GM12878 (cell line): ENCODE measurements around the gene GORASP2.

ENCODE experiments used
- BHLHE40 ChIP-seq, 2 experiments: fragments of 450-650 bp in 1 of 2; IDR thresholded peaks; 2 replicates each; pipeline ENCODE4 v1.6.1; 2011 to 2017; ENCODE audit warnings: low read depth in 2 of 2, borderline replicate concordance in 1 of 2, improper control_type of control experiment in 1 of 2, low read length in 1 of 2, mild to moderate bottlenecking in 1 of 2
- CBX5 ChIP-seq: sonication (generic); IDR thresholded peaks from 2 replicates; pipeline ENCODE4 v1.6.1; 2016; ENCODE audit warnings: low read depth, moderate library complexity, mild to moderate bottlenecking, inconsistent platforms
- CEBPZ ChIP-seq: fragments of 150-350 bp; IDR thresholded peaks from 2 replicates; pipeline ENCODE4 v1.6.1; 2016; ENCODE audit warnings: low read depth, low read length
- CTCF ChIP-seq, 3 experiments: IDR thresholded peaks in 2 of 3; conservative IDR thresholded peaks in 1 of 3; 2 replicates each; pipeline ENCODE4 v1.5.1; 2011; ENCODE audit warnings: low read depth in 3 of 3, low read length in 3 of 3, mild to moderate bottlenecking in 3 of 3, control low read depth in 2 of 3, moderate library complexity in 2 of 3, inconsistent platforms in 1 of 3, mixed read lengths in 1 of 3; ENCODE audit not compliant: control insufficient read depth in 2 of 3, insufficient read depth in 1 of 3; ENCODE audit errors: extremely low read depth in 1 of 3
- E2F4 ChIP-seq: IDR thresholded peaks from 2 replicates; pipeline ENCODE4 v1.6.1; 2012; ENCODE audit warnings: low read depth, low read length, improper control_type of control experiment
- EGR1 ChIP-seq, 2 experiments: IDR thresholded peaks; 1 replicate in 1 of 2; 2 replicates in 1 of 2; pipeline ENCODE4 v1.6.1; 2011 to 2012; ENCODE audit warnings: low read depth in 2 of 2, low read length in 2 of 2, borderline replicate concordance in 1 of 2, mild to moderate bottlenecking in 1 of 2, moderate library complexity in 1 of 2
- ELK1 ChIP-seq: IDR thresholded peaks from 2 replicates; pipeline ENCODE4 v1.6.1; 2012; ENCODE audit warnings: low read depth, low read length, improper control_type of control experiment
- ESRRA ChIP-seq: IDR thresholded peaks from 2 replicates; pipeline ENCODE4 v1.6.1; 2012; ENCODE audit warnings: mild to moderate bottlenecking, low read length, improper control_type of control experiment
- EZH2 ChIP-seq: IDR thresholded peaks from 2 replicates; pipeline ENCODE4 v1.6.1; 2012; ENCODE audit warnings: low read depth, mild to moderate bottlenecking, control low read depth, inconsistent platforms, low read length, borderline replicate concordance; ENCODE audit not compliant: control insufficient read depth
- FOXM1 ChIP-seq: IDR thresholded peaks from 2 replicates; pipeline ENCODE4 v1.6.1; 2012; ENCODE audit warnings: low read depth, mild to moderate bottlenecking, inconsistent platforms, low read length, moderate library complexity
- RAD21 ChIP-seq: IDR thresholded peaks from 2 replicates; pipeline ENCODE4 v1.6.1; 2011; ENCODE audit warnings: mild to moderate bottlenecking, low read depth, low read length, moderate library complexity; ENCODE audit not compliant: insufficient read depth
- USF1 ChIP-seq: IDR thresholded peaks from 2 replicates; pipeline ENCODE4 v1.6.1; 2011; ENCODE audit warnings: borderline replicate concordance, low read depth, mild to moderate bottlenecking, moderate library complexity, mixed read lengths, low read length; ENCODE audit not compliant: insufficient read depth; ENCODE audit errors: extremely low read length
- YY1 ChIP-seq: IDR thresholded peaks from 2 replicates; pipeline ENCODE4 v1.6.1; 2011; ENCODE audit warnings: low read depth, mild to moderate bottlenecking, low read length

GRCh38 chr2:170966648-170967396 is 37.8 kb downstream of the GORASP2 start:
- no peak for TF ChIP-seq CEBPZ
- TF ChIP-seq BHLHE40 (IDR thresholded peaks at IDR 0.05; ENCODE audit: borderline replicate concordance in 1 of 2, low read depth in 2 of 2, low read length in 1 of 2), result no peak
- no peak for TF ChIP-seq USF1
- TF ChIP-seq E2F4, result no peak
- no peak for TF ChIP-seq EZH2
- TF ChIP-seq CBX5, result no peak
- no peak for TF ChIP-seq YY1
- no peak for TF ChIP-seq EGR1 (IDR thresholded peaks at IDR 0.05; ENCODE audit: borderline replicate concordance in 1 of 2, low read depth in 2 of 2, low read length in 2 of 2)
- TF ChIP-seq CTCF (IDR thresholded peaks at IDR 0.05 in 2 of 3, conservative IDR thresholded peaks at IDR 0.05 in 1 of 3; ENCODE audit: control insufficient read depth in 2 of 3, extremely low read depth in 1 of 3, insufficient read depth in 1 of 3, low read depth in 3 of 3, low read length in 3 of 3), result peak in 2 of 3 experiments; percentile 12 to 20; a peak in 2 of 6 replicates
- TF ChIP-seq ESRRA, result no peak
- TF ChIP-seq FOXM1, result no peak
- TF ChIP-seq RAD21, result no peak
- no peak for TF ChIP-seq ELK1
